NOMO-1 treated with dmso at 0.1 percent for 144 hours (cell line): Measurements from ENCODE around the gene NAGK.
"Not testable (repeated sequence)": the region's sequence is repeated elsewhere in the genome, so short reads cannot be mapped to it uniquely, and the experiment has no call there.

Experiments used
- DNase-seq: peaks from one replicate; lab custom pipeline; 2025; ENCODE audit not compliant: unreplicated experiment; lab: John Stamatoyannopoulos, UW

The NAGK gene

GRCh38 chr2:71068218-71069035 lies at the start of gene NAGK:
NAGK (plus strand) TSS chr2:71068648; CDS start chr2:71068684, 36 bp downstream.
- peak; percentile 94 for DNase-seq

- DNase-seq: not testable (repeated sequence)
Measured at GRCh38 chr2:71019989-71020388, 48.5 kb upstream of the NAGK start.

DNA sequence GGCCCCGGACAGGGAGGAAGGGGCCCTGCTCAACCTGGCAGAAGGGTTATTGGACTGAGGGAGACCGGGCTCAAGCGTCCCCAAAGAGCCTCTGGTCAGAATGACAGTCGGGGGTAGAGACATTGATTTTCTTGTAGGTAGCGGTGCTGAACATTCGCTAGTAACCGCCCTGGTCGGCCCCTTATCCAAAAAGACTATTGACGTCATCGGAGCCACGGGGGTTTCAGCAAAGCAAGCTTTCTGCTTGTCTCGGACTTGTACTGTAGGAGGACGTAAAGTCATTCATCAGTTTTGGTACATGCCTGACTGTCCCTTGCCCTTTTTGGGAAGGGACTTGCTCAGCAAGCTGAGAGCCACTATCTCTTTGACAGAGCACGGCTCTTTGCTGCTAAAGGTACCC lies 47.1 kb upstream of the NAGK start:
- DNase-seq: not testable (repeated sequence)

GRCh38 chr2:71023553-71024243 lies 44.8 kb upstream of the NAGK start:
- DNase-seq: not testable (repeated sequence)

DNA sequence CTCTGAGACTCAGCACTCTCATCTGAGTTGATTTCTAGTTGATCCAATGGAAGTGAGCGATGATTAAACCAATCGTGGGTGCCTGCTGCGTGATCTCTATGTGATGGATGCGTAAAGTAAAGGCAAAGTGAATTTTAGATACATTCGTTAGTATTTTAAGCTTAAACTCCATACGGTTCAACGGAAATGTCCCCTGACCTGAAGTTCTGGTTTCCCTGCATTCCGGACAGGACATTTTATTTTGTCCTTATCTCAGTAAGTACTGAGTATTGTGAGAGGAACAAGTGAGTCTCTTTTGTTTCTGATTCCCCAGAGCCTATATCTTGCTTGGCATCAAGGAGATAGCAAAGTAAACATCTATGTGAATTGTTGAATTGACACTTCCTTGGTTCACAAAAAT lies 32.2 kb upstream of the NAGK start:
- not testable (repeated sequence) for DNase-seq

DNA sequence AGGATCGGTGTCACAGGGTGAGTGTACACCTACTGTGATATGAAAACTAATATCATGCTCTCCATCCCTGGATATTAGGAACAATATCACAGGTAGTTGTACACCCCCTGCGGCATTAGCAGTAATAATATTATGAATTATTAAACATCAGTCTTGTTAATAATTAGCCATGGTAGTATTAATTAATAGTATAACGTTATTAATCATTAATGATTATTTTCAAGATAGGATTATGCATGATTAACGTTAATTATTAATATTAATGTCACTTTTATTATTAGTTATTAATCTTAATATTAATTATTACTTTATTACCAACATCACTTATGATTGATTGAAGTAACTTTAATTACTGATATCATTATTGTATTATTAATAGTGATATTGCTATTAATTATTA lies 26.2 kb upstream of the NAGK start:
- no peak for DNase-seq

DNA sequence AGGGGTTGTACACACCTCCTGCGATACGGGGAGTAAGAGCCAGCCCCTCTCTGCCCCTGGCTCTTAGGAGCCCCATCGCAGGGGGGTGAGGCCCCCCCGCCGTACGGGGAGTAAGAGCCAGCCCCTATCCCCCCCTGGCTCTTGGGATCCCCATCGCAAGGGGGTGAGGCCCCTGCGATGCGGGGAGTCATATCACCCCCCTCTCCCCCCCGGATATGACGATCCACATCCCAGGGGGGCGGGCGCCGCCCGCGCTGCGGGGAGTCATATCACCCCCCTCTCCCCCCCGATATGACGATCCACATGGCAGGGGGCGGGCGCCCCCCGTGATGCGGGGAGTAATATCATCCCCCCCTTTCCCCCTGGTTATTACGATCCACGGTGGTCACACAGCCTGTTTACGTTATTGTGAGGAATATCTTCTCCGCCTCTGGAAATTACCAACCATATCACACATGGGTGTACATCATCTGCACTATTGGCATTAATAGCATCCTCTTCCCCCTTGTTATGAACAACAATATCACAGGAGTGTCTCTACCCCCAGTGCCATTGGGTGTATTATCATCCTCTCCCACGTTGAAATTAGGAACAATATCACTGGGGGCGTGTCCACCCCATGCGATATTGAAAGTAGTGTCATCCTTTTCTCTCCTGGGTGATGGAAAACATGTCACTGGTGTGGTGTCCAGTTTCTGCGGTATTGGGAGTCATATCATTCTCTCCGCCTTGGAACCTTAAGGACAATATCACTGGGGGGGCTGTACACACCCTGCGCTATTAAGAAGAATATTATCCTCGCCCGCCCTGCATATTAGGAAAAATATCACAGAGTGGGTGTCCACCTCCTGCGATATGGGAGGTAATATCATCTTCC lies 24.7 kb upstream of the NAGK start:
- no peak for DNase-seq

DNA sequence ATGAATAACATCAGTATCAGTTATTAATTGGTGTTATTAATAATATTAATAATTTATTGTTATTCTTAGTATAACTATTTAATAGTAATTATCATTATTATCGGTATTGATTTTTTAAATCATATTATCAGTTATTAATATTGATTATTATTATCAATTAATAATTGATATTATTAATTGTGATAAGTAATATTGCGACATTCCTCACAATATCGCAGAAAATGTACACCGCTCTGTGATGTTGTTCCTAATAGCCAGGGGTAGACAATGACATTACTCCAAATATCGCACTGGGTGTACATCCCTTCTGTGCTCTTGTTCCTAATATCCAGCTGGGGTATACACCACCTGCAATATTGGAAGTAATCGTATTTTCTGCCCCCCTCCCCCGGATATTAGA lies 23.3 kb upstream of the NAGK start:
- DNase-seq: no peak

GRCh38 chr2:71045865-71046548 lies 22.4 kb upstream of the NAGK start:
- DNase-seq: peak; percentile 34

DNA sequence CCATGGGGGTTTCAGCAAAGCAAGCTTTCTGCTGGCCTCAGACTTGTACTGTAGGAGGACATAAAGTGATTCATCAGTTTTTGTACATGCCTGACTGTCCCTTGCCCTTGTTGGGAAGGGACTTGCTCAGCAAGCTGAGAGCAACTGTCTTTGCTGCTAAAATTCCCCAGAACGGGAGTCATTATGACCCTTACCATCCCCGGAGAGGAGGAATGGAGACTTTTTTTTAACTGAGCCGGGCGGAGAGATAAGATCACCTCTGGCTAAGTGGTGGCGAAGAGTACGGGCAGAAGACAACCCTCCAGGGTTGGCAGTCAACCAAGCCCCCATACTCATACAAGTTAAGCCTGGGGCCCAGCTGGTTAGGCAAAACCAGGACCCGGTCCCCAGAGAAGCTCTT lies 20.4 kb upstream of the NAGK start:
- no peak for DNase-seq

GRCh38 chr2:71049704-71050360 lies 18.6 kb upstream of the NAGK start:
- not testable (repeated sequence) for DNase-seq

DNA sequence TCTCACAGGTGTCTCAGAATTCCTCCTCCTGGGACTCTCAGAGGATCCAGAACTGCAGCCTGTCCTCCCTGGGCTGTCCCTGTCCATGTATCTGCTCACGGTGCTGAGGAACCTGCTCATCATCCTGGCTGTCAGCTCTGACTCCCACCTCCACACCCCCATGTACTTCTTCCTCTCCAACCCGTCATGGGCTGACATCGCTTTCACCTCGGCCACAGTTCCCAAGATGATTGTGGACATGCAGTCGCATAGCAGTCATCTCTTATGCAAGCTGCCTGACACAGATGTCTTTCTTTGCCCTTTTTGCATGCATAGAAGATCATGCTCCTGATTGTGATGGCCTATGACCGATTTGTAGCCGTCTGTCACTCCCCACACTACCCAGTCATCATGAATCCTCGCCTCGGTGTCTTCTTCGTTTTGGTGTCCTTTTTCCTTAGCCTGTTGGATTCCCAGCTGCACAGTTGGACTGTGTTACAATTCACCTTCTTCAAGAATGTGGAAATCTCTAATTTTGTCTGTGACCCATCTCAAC lies 13.2 kb upstream of the NAGK start:
- not testable (repeated sequence) for DNase-seq

DNA sequence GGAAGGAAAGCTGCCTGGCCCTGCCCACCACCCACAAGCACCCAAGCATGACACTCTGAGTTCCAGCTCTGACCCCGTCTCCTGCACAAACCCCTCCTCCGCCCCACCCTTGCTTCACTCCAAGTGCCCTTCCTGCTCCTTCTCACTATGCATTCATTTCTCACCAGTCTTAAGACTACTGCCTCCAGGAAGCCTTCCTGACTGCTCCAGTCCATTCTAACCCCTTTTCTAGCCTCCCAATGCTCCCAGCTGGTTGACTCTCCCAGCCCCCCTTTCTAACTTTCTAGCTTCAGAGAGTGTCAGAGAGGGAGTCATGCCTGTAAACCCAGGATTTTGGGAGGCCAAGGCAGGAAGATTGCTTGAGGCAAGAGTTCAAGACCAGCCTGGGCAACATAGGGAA lies 8.2 kb upstream of the NAGK start:
- no peak for DNase-seq

DNA sequence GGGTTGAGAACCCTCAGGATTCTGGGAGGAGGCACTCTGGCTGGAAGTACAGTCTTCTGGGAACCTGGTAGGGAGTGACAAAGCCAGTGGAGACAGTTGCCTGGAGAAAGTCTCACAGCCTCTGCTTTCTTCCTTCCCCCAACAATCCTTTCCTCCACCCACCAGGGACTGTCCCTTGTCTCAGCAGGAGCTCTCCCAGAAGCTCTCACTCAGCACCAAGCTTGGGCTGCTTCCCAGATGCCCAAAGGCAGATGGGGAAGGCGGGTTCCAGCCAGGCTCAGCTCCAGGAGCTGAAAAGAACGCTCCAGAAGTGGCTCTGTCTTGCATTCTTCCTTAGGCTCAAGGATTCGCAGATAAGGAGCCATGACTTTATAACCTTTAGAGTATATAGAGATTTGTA lies 7.6 kb upstream of the NAGK start:
- DNase-seq: no peak

- DNase-seq: no peak
Measured at GRCh38 chr2:71063216-71063615, 5.2 kb upstream of the NAGK start.

GRCh38 chr2:71064110-71064611 lies 4.3 kb upstream of the NAGK start:
- DNase-seq: peak; percentile 20

- peak; percentile 99 for DNase-seq
Measured at GRCh38 chr2:71064754-71065621, 3.5 kb upstream of the NAGK start.

DNA sequence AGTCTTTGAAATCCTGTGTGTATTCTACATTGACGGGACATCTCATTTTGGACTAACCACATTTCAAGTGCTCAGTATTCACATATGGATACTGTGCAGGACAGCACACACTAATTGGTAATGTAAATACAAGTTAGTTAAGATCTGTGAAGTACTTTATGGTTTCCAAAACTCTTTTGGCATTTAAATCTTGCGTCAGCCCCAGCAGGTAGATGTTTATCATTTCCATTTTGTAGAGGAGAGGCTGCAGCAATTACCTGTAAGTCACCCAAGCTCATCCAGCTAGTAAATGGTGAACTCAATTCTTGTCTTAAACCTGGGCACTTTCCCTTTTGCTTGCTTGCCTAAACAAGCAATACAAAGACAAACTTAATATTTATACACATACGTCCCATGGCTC lies 1.6 kb upstream of the NAGK start:
- no peak for DNase-seq
